Measurements from ENCODE around the gene ITFG2. TPM values are rescaled to one million over a fixed set of nuclear protein-coding genes. Genes with fewer than 3 reads are reported as not detected.

ITFG2 gene
- total and polyA plus RNA-seq, 2 of the 13 experiments (the other 11 are each of a cell fraction or from before 2014, with no cell fraction given), result 14.8 to 15.5 TPM

- no peak for TF ChIP-seq MLX (CRISPR knock-in tag; IDR thresholded peaks at IDR 0.05)
Measured at GRCh38 chr12:2829275-2829674, 16.8 kb downstream of the ITFG2 start (continued).

DNA sequence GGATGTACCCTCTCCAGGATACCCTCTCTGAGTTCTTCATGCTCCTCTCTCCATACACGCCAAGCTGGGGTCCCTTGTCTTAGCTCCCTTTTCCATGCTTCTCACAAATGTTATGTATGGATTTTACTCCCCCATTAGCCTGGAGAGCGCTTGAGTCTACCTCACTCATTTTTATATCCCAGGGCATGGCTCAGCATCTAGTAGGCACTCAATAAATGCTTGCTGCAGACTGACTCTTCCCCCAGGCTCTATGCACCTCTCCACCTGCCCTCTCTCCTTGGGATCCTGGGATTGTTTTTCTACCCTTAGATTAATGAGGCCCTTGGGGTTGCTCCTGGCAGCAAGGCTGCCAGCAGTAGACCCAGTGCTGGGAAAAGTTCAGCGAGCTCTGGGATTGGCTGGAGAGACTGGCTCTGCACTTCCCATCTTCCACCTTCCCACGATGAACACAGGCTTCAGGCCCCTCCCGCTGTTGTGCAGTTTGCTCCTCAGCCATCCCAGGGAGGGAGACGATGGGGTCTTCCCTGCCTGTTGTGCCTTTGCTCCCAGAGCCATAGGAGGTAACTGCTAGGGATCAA is 20.2 kb downstream of the ITFG2 start:
- H3K4me1 ChIP-seq (ENCODE audit: insufficient read depth, low read length), result no peaks in the 10 kb centered on the region
- no peak overlapping the region for H3K4me2 ChIP-seq (ENCODE audit: low read depth, low read length)
- intact Hi-C loops (cut with micrococcal nuclease; ENCODE audit: unreplicated experiment), result no loop called here
- no peaks in the 10 kb centered on the region for H3K27me3 ChIP-seq (ENCODE audit: control insufficient read depth in 1 of 2, insufficient read depth in 2 of 2, low read length in 2 of 2)
- ChIA-PET POLR2A (no interaction called here), CTCF (ENCODE audit: low intra/inter-chr PET ratio, low total read pairs) (no interaction called here)
- no peaks in the 10 kb centered on the region for H3K9me3 ChIP-seq (ENCODE audit: low read length)
- H3K4me3 ChIP-seq (replicated peaks in 1 of 3; ENCODE audit: insufficient read depth in 1 of 3, low read depth in 2 of 3, low read length in 3 of 3), result no peak overlapping the region
- no peak overlapping the region for H3K27ac ChIP-seq (ENCODE audit: extremely low read length, insufficient read depth, low read length)
- no TSS peak for BruUV-seq (replicated peaks)
- H3K36me3 ChIP-seq (replicated peaks in 1 of 2; ENCODE audit: control insufficient read depth in 1 of 2, insufficient read depth in 2 of 2, low read length in 2 of 2), result peaks cover under 1 to 3% of the 10 kb centered on the region in 2 experiments; a peak in 2 of 5 replicates
- no peak for TF ChIP-seq HNRNPUL1 (IDR thresholded peaks at IDR 0.05; ENCODE audit: low read depth, low read length)
- WGBS (ENCODE audit: low lambda C conversion rate), result 93% methylated on average over 5 of the region's 6 CpGs
- no peak overlapping the region for H3K9ac ChIP-seq (ENCODE audit: insufficient read depth, low read depth, low read length)
- FAIRE-seq, result no peak
- DNase-seq (ENCODE audit: low spot score), result no peak
- no peak for ATAC-seq
- H3K79me2 ChIP-seq (ENCODE audit: insufficient read depth, low read length), result no peaks in the 10 kb centered on the region
- no peaks in the 10 kb centered on the region for H4K20me1 ChIP-seq (ENCODE audit: insufficient read depth, low read length)
- no peak overlapping the region for H2AFZ ChIP-seq (ENCODE audit: low read length)
- in situ Hi-C loops (cut with HindIII; ENCODE audit: extremely low pct_ligation_motif_present, low pct_unique_long_range_greater_than_20kb), result no loop called here

- Histone ChIP-seq H3K36me3 (replicated peaks in 1 of 2; ENCODE audit: control insufficient read depth in 1 of 2, insufficient read depth in 2 of 2, low read length in 2 of 2) (no peaks in the 10 kb centered on the region; a peak in 1 of 5 replicates), H3K9ac (ENCODE audit: insufficient read depth, low read depth, low read length) (no peak overlapping the region), H3K27me3 (ENCODE audit: control insufficient read depth in 1 of 2, insufficient read depth in 2 of 2, low read length in 2 of 2) (no peaks in the 10 kb centered on the region), H4K20me1 (ENCODE audit: insufficient read depth, low read length) (no peaks in the 10 kb centered on the region), H3K4me2 (ENCODE audit: low read depth, low read length) (no peak overlapping the region), H3K9me3 (ENCODE audit: low read length) (no peaks in the 10 kb centered on the region), H2AFZ (ENCODE audit: low read length) (no peak overlapping the region), H3K4me3 (replicated peaks in 1 of 3; ENCODE audit: insufficient read depth in 1 of 3, low read depth in 2 of 3, low read length in 3 of 3) (no peak overlapping the region), H3K4me1 (ENCODE audit: insufficient read depth, low read length) (no peaks in the 10 kb centered on the region), H3K27ac (ENCODE audit: extremely low read length, insufficient read depth, low read length) (no peak overlapping the region), H3K79me2 (ENCODE audit: insufficient read depth, low read length) (no peaks in the 10 kb centered on the region)
- in situ Hi-C loops (cut with HindIII; ENCODE audit: extremely low pct_ligation_motif_present, low pct_unique_long_range_greater_than_20kb), result no loop called here
- CTCF ChIA-PET (ENCODE audit: low intra/inter-chr PET ratio, low total read pairs), result no interaction called here
- BruUV-seq (replicated peaks), result no TSS peak
- 93% methylated on average over 5 of the region's 5 CpGs for WGBS (ENCODE audit: low lambda C conversion rate)
- no peak for ATAC-seq
- no peak for FAIRE-seq
- DNase-seq (ENCODE audit: low spot score), result no peak
- intact Hi-C loops (cut with micrococcal nuclease; ENCODE audit: unreplicated experiment), result no loop called here
- POLR2A ChIA-PET, result interaction anchor here (0.6 kb wide), 1 partner anchor 16 kb away, joined by 3 read pairs; no protein-coding TSS in a partner anchor
- TF ChIP-seq ZNF251 (CRISPR knock-in tag; IDR thresholded peaks at IDR 0.05) (no peak), EP300 (IDR thresholded peaks at IDR 0.05; ENCODE audit: low read depth in 2 of 2, low read length in 2 of 2) (no peak), EP300 (CRISPR knock-in tag; IDR thresholded peaks at IDR 0.05; ENCODE audit: borderline replicate concordance) (no peak), ZFP36L2 (CRISPR knock-in tag; IDR thresholded peaks at IDR 0.05) (no peak), ZBTB21 (CRISPR knock-in tag; IDR thresholded peaks at IDR 0.05) (no peak), GLI4 (CRISPR knock-in tag; IDR thresholded peaks at IDR 0.05; ENCODE audit: borderline replicate concordance) (no peak), SPEN (CRISPR knock-in tag; IDR thresholded peaks at IDR 0.05; ENCODE audit: low read depth) (no peak), ELF3 (CRISPR knock-in tag; IDR thresholded peaks at IDR 0.05) (no peak), ATF7 (IDR thresholded peaks at IDR 0.05) (no peak), ATF7 (CRISPR knock-in tag; IDR thresholded peaks at IDR 0.05) (no peak), NFYC (CRISPR knock-in tag; IDR thresholded peaks at IDR 0.05) (no peak), SALL2 (CRISPR knock-in tag; IDR thresholded peaks at IDR 0.05) (no peak)
- TF ChIP-seq, protein P1, sequence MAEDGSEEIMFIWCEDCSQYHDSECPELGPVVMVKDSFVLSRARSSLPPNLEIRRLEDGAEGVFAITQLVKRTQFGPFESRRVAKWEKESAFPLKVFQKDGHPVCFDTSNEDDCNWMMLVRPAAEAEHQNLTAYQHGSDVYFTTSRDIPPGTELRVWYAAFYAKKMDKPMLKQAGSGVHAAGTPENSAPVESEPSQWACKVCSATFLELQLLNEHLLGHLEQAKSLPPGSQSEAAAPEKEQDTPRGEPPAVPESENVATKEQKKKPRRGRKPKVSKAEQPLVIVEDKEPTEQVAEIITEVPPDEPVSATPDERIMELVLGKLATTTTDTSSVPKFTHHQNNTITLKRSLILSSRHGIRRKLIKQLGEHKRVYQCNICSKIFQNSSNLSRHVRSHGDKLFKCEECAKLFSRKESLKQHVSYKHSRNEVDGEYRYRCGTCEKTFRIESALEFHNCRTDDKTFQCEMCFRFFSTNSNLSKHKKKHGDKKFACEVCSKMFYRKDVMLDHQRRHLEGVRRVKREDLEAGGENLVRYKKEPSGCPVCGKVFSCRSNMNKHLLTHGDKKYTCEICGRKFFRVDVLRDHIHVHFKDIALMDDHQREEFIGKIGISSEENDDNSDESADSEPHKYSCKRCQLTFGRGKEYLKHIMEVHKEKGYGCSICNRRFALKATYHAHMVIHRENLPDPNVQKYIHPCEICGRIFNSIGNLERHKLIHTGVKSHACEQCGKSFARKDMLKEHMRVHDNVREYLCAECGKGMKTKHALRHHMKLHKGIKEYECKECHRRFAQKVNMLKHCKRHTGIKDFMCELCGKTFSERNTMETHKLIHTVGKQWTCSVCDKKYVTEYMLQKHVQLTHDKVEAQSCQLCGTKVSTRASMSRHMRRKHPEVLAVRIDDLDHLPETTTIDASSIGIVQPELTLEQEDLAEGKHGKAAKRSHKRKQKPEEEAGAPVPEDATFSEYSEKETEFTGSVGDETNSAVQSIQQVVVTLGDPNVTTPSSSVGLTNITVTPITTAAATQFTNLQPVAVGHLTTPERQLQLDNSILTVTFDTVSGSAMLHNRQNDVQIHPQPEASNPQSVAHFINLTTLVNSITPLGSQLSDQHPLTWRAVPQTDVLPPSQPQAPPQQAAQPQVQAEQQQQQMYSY (CRISPR knock-in tag; IDR thresholded peaks at IDR 0.05), result no peak
Measured at GRCh38 chr12:2833327-2833726, 20.9 kb downstream of the ITFG2 start.
